HAP-1 (cell line): ENCODE results near the gene APOE.
"Not testable (repeated sequence)": the region's sequence is repeated elsewhere in the genome, so short reads cannot be mapped to it uniquely, and the experiment has no call there.

Experiments used
- DNase-seq, 2 experiments: peaks; one replicate each; pipeline ENCODE4 v3.0.0-alpha.2; 2016 to 2020; ENCODE audit warnings: low spot score in 2 of 2
- H3K27me3 ChIP-seq: fragments of 250-450 bp; sonication (Bioruptor Pico); 2 replicates; pipeline ENCODE4 v1.5.1; 2020; ENCODE audit warnings: low read depth, mild to moderate bottlenecking, moderate library complexity
- H3K36me3 ChIP-seq: fragments of 250-450 bp; sonication (Bioruptor Pico); replicated peaks from 2 replicates; pipeline ENCODE4 v1.5.1; 2020; ENCODE audit warnings: mild to moderate bottlenecking
- H3K4me1 ChIP-seq: fragments of 250-450 bp; sonication (Bioruptor Pico); 2 replicates; pipeline ENCODE4 v1.5.1; 2020; ENCODE audit warnings: mild to moderate bottlenecking
- H3K4me3 ChIP-seq: fragments of 250-450 bp; sonication (Bioruptor Pico); 2 replicates; pipeline ENCODE4 v1.5.1; 2020; ENCODE audit warnings: mild to moderate bottlenecking, moderate library complexity
- H3K9me3 ChIP-seq: fragments of 250-450 bp; sonication (Bioruptor Pico); 2 replicates; pipeline ENCODE4 v1.5.1; 2020; ENCODE audit warnings: mild to moderate bottlenecking, moderate library complexity
- in situ Hi-C: fragments of 300-500 bp; cut with MboI; formaldehyde crosslinking; loops from 3 replicates; pipeline ENCODE4 v1.14.3; 2020; ENCODE audit warnings: low sequenced_read_pairs, inconsistent platforms, mixed read lengths

The APOE gene

GRCh38 chr19:44905437-44906160 lies at the start of gene APOE:
Gene APOE (plus strand): TSS chr19:44905796. CDS start chr19:44906625, 829 bp downstream.
- Histone ChIP-seq H3K4me1 (peaks cover 13% of the 10 kb centered on the region), H3K4me3 (peak within 1 kb of the TSS; percentile 29), H3K9me3 (no peaks in the 10 kb centered on the region), H3K27me3 (no peaks in the 10 kb centered on the region), H3K36me3 (peaks cover 35% of the 10 kb centered on the region)
- in situ Hi-C loops, result loop anchor here (5.0 kb wide), 1 partner anchor 42 kb away; the partner anchor contains the start of gene APOC2
- DNase-seq, result peak in 1 of 2 experiments; percentile 58

GRCh38 chr19:44856421-44857083 lies 49.0 kb upstream of the APOE start:
- H3K36me3 ChIP-seq, result peaks cover 35% of the 10 kb centered on the region
- no peak for DNase-seq
- H3K4me1 ChIP-seq, result peaks cover 2% of the 10 kb centered on the region; the same call in 1 of the 2 replicates
- H3K27me3 ChIP-seq, result no peaks in the 10 kb centered on the region
- in situ Hi-C loops, result no loop called here
- H3K9me3 ChIP-seq, result no peaks in the 10 kb centered on the region
- no peak overlapping the region for H3K4me3 ChIP-seq

- no peak overlapping the region for H3K4me3 ChIP-seq
- H3K9me3 ChIP-seq, result no peaks in the 10 kb centered on the region
- in situ Hi-C loops, result no loop called here
- peaks cover 2% of the 10 kb centered on the region; the same call in 1 of the 2 replicates for H3K4me1 ChIP-seq
- peaks cover 35% of the 10 kb centered on the region for H3K36me3 ChIP-seq
- H3K27me3 ChIP-seq, result no peaks in the 10 kb centered on the region
- peak; percentile 59 to 68 for DNase-seq
These were observed 47.8 kb upstream of the APOE start for GRCh38 chr19:44857837-44858236.

- H3K4me1 ChIP-seq, DNase-seq, H3K27me3 ChIP-seq, in situ Hi-C loops, H3K4me3 ChIP-seq, H3K9me3 ChIP-seq: not testable (repeated sequence)
- peaks cover 37% of the 10 kb centered on the region for H3K36me3 ChIP-seq
These were observed 44.0 kb upstream of the APOE start for GRCh38 chr19:44861576-44861975.

- no peak for DNase-seq
- in situ Hi-C loops, result no loop called here
- H3K36me3 ChIP-seq, result peaks cover 49% of the 10 kb centered on the region
- no peak overlapping the region for H3K4me3 ChIP-seq
- H3K9me3 ChIP-seq, result no peaks in the 10 kb centered on the region
- H3K27me3 ChIP-seq, result no peaks in the 10 kb centered on the region
- H3K4me1 ChIP-seq, result no peaks in the 10 kb centered on the region
These were observed 41.6 kb upstream of the APOE start for GRCh38 chr19:44863990-44864389.

GRCh38 chr19:44865196-44865767 lies 40.3 kb upstream of the APOE start:
- DNase-seq, result no peak
- Histone ChIP-seq H3K27me3 (no peaks in the 10 kb centered on the region), H3K4me1 (no peaks in the 10 kb centered on the region), H3K36me3 (peaks cover 39% of the 10 kb centered on the region), H3K9me3 (no peaks in the 10 kb centered on the region), H3K4me3 (no peak overlapping the region)
- in situ Hi-C loops, result no loop called here

- Histone ChIP-seq H3K9me3 (no peaks in the 10 kb centered on the region), H3K4me1 (no peaks in the 10 kb centered on the region), H3K36me3 (peaks cover 40% of the 10 kb centered on the region), H3K4me3 (no peak overlapping the region), H3K27me3 (no peaks in the 10 kb centered on the region)
- in situ Hi-C loops, result no loop called here
- DNase-seq, result no peak
These were observed 38.9 kb upstream of the APOE start for GRCh38 chr19:44866664-44867063.

GRCh38 chr19:44867578-44867977 lies 38.0 kb upstream of the APOE start:
- no peaks in the 10 kb centered on the region for H3K9me3 ChIP-seq
- H3K27me3 ChIP-seq, result no peaks in the 10 kb centered on the region
- no peaks in the 10 kb centered on the region for H3K4me1 ChIP-seq
- DNase-seq, result no peak
- no peak overlapping the region for H3K4me3 ChIP-seq
- in situ Hi-C loops, result no loop called here
- H3K36me3 ChIP-seq, result peaks cover 47% of the 10 kb centered on the region

DNA sequence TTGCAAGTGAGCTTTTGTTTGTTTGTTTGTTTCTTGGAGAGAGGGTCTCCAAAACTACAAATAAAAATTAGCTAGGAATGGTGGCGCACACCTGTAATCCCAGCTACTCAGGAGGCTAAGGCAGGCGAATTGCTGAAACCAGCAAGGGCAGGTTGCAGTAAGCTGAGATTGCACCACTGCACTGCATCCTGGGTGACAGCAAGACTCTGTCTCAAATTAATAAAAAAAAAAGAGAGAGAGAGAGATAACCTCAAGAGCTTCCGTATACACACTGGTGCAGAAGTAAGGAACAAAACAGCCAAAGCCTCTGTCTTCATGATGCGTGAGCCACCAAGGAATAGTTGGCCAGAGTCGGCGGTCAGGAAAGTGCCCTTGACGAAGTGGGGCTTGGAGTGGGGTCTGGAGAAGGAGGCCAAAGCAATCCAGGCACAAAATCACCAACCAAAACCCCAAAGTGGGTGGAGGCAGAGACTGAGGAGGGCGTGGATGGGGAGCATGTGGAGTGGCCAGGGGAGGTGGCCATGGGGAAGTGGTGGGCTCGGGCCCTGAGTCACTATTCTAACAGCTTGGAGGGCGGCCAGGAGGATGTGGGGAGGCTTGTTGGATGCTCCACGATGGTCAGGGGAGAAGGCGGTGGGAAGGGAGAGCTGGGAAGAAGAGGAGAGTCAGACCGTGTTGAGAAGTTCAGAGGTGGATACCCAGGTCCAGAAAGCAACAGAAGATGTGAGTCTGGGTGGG lies 35.7 kb upstream of the APOE start:
- H3K4me3 ChIP-seq, result no peak overlapping the region
- in situ Hi-C loops, result no loop called here
- DNase-seq, result no peak
- no peaks in the 10 kb centered on the region for H3K4me1 ChIP-seq
- peaks cover 64% of the 10 kb centered on the region for H3K36me3 ChIP-seq
- H3K9me3 ChIP-seq, result no peaks in the 10 kb centered on the region
- H3K27me3 ChIP-seq, result no peaks in the 10 kb centered on the region

DNA sequence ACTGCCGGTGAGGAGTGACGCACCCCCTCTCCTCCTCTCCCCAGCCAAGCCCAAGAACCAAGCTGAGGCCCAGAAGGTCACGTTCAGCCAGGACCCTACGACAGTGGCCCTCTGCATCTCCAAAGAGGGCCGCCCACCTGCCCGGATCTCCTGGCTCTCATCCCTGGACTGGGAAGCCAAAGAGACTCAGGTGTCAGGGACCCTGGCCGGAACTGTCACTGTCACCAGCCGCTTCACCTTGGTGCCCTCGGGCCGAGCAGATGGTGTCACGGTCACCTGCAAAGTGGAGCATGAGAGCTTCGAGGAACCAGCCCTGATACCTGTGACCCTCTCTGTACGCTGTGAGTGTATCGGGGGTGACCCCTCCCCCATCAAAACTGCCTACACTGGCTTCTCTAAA lies 33.8 kb upstream of the APOE start:
- H3K27me3 ChIP-seq, result no peaks in the 10 kb centered on the region
- no peaks in the 10 kb centered on the region for H3K9me3 ChIP-seq
- H3K4me1 ChIP-seq, result no peaks in the 10 kb centered on the region
- no peak overlapping the region for H3K4me3 ChIP-seq
- in situ Hi-C loops, result no loop called here
- H3K36me3 ChIP-seq, result peaks cover 69% of the 10 kb centered on the region
- DNase-seq, result no peak

GRCh38 chr19:44872661-44873060 lies 32.9 kb upstream of the APOE start:
- H3K4me3 ChIP-seq, result no peak overlapping the region
- H3K9me3 ChIP-seq, result no peaks in the 10 kb centered on the region
- in situ Hi-C loops, result no loop called here
- DNase-seq, result no peak
- H3K36me3 ChIP-seq, result peaks cover 72% of the 10 kb centered on the region
- H3K27me3 ChIP-seq, result no peaks in the 10 kb centered on the region
- no peaks in the 10 kb centered on the region for H3K4me1 ChIP-seq

- Histone ChIP-seq H3K9me3 (no peaks in the 10 kb centered on the region), H3K4me3 (no peak overlapping the region), H3K4me1 (no peaks in the 10 kb centered on the region), H3K27me3 (no peaks in the 10 kb centered on the region), H3K36me3 (peaks cover 74% of the 10 kb centered on the region)
- DNase-seq, result no peak
- in situ Hi-C loops, result no loop called here
These were observed 31.3 kb upstream of the APOE start for GRCh38 chr19:44874317-44874716.

DNA sequence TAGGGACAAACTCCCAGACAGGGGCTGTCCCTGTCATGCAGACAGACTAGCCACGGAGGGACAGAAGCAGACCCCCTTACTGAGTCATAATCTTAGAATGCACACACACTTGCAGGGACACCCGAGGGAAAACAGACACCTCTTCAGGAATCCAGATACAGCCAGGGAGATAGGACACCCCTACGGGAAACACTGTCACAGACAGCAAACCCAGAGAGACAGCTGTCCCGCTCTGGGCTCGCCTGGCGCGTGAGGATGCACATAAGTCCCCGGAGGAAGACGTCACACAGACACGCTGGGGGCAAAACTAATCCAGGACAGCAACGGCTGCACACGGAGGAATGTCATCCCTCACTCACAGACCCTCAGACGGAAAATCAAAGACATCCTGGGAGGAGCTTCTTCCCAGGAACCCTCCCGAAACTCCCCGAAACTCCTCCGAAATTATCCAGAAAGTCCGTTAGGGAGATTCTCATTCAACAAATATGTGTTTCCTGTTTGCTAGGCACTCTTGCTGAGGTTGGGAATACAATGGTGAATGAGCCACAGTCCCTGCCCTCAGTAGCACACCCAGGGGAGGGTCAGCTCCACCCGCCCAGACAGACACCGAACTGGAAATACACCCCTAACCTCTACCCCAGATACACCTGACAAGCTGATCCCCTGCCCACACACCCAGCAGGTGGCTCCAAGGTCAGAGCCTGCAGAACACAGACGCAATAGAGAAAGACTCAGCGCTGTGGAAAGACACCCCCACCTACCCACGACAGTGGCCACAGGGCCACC lies 29.7 kb upstream of the APOE start:
- in situ Hi-C loops, result no loop called here
- no peaks in the 10 kb centered on the region for H3K4me1 ChIP-seq
- H3K9me3 ChIP-seq, result no peaks in the 10 kb centered on the region
- no peak overlapping the region for H3K4me3 ChIP-seq
- no peaks in the 10 kb centered on the region for H3K27me3 ChIP-seq
- peaks cover 78% of the 10 kb centered on the region for H3K36me3 ChIP-seq
- DNase-seq, result no peak
